ENCODE results near the gene PAQR5.

- TF ChIP-seq CTCF (IDR thresholded peaks at IDR 0.05; ENCODE audit: low read length) (no peak), EZH2 (IDR thresholded peaks at IDR 0.05; ENCODE audit: borderline replicate concordance, low read length) (no peak)
These were observed 17.9 kb upstream of the PAQR5 start for GRCh38 chr15:69280783-69281182.

Measured in OCI-LY1 (cell line).